HCT116 (cell line): Measurements from ENCODE around the gene PAX5. TPM values are rescaled to one million over a fixed set of nuclear protein-coding genes. Genes with fewer than 3 reads are reported as not detected.

ENCODE experiments used
- ATAC-seq: fragments of 200-7000 bp; cut with Tn5 transposase; 2 replicates; pipeline ENCODE4 v1.9.1; 2020; ENCODE audit warnings: mild to moderate bottlenecking, moderate library complexity
- BruUV-seq: library from RNA; stranded (reverse); fragments of 400-500 nt; replicated peaks from 2 replicates; lab custom pipeline; 2021; lab: Mats Ljungman, UMichigan
- CTCF ChIA-PET: fragments of 300-600 bp; sonication (Branson Sonifier 250); formaldehyde crosslinking; loops from one replicate; lab custom pipeline; 2021; ENCODE audit warnings: antibody characterized with exemption; lab: Charles Lee
- POLR2A ChIA-PET: fragments of 300-600, 350-600 bp; sonication (Branson Sonifier 250); formaldehyde crosslinking; loops from one replicate; lab custom pipeline; 2021; ENCODE audit warnings: antibody characterized with exemption; lab: Charles Lee
- RAD21 ChIA-PET, 2 experiments: fragments of 300-600 bp; sonication (Branson Sonifier 250); formaldehyde crosslinking; loops; one replicate each; lab custom pipeline; 2023; ENCODE audit warnings: low total read pairs in 2 of 2; ENCODE audit not compliant: uncharacterized antibody in 2 of 2, unreplicated experiment in 2 of 2, low non-redundant PET in 1 of 2; lab: Charles Lee
- DNase-seq: peaks from one replicate; pipeline ENCODE4 v3.0.0-alpha.2; 2010; ENCODE audit warnings: low read depth, low spot score
- H2AFZ ChIP-seq: fragments of 200-600 bp; shearing (Covaris generic), sonication (generic); 2 replicates; pipeline ENCODE4 v1.6.1; 2017; ENCODE audit warnings: low read depth, mixed run types, mixed read lengths, antibody characterized with exemption, low read length; ENCODE audit not compliant: poor library complexity, severe bottlenecking
- H3K27ac ChIP-seq: 2 replicates; pipeline ENCODE4 v1.5.1; 2012; ENCODE audit warnings: low read depth, low read length
- H3K27me3 ChIP-seq: fragments of 200-600 bp; sonication (generic); 2 replicates; pipeline ENCODE4 v1.6.1; 2016; ENCODE audit warnings: mixed run types, low read length, mixed read lengths; ENCODE audit not compliant: insufficient read depth
- H3K36me3 ChIP-seq, 2 experiments: fragments of 200-500 bp in 1 of 2; fragments of 200-600 bp in 1 of 2; sonication (Bioruptor generic) in 1 of 2; sonication (generic) in 1 of 2; 2 replicates each; pipeline versions ENCODE4 v1.5.1 to v1.6.1; 2014 to 2016; ENCODE audit warnings: low read length in 2 of 2, inconsistent platforms in 1 of 2, mixed read lengths in 1 of 2, mixed run types in 1 of 2; ENCODE audit not compliant: insufficient read depth in 2 of 2, control insufficient read depth in 1 of 2
- H3K4me1 ChIP-seq, 2 experiments: fragments of 200-600 bp in 1 of 2; sonication (generic) in 1 of 2; 2 replicates each; pipeline versions ENCODE4 v1.5.1 to v1.6.1; 2012 to 2017; ENCODE audit warnings: low read length in 2 of 2, inconsistent platforms in 1 of 2, mild to moderate bottlenecking in 1 of 2, mixed read lengths in 1 of 2, mixed run types in 1 of 2, moderate library complexity in 1 of 2; ENCODE audit not compliant: insufficient read depth in 2 of 2, control insufficient read depth in 1 of 2
- H3K4me2 ChIP-seq: fragments of 200-600 bp; sonication (generic); 2 replicates; pipeline ENCODE4 v1.6.1; 2017; ENCODE audit warnings: mixed run types, low read length, mixed read lengths
- H3K4me3 ChIP-seq, 2 experiments: fragments of 200-600 bp in 1 of 2; sonication (generic) in 1 of 2; replicated peaks in 1 of 2; 2 replicates each; pipeline ENCODE4 v1.5.1; 2011 to 2016; ENCODE audit warnings: low read length in 2 of 2, control low read depth in 1 of 2, low read depth in 1 of 2, mild to moderate bottlenecking in 1 of 2, mixed read lengths in 1 of 2, mixed run types in 1 of 2
- H3K79me2 ChIP-seq: fragments of 200-600 bp; sonication (generic); 2 replicates; pipeline ENCODE4 v1.6.1; 2017; ENCODE audit warnings: mild to moderate bottlenecking, mixed run types, low read length, moderate library complexity, mixed read lengths; ENCODE audit not compliant: insufficient read depth
- H3K9ac ChIP-seq: fragments of 200-600 bp; sonication (generic); 2 replicates; pipeline ENCODE4 v1.6.1; 2016; ENCODE audit warnings: low read length, mixed read lengths
- H3K9me2 ChIP-seq: fragments of 200-600 bp; sonication (generic), shearing (Covaris generic); 2 replicates; pipeline ENCODE4 v1.6.1; 2017; ENCODE audit warnings: mixed run types, mild to moderate bottlenecking, moderate library complexity; ENCODE audit not compliant: insufficient read depth
- H3K9me3 ChIP-seq, 2 experiments: fragments of 200-500 bp in 1 of 2; fragments of 200-600 bp in 1 of 2; sonication (Bioruptor generic) in 1 of 2; sonication (generic) in 1 of 2; 2 replicates each; pipeline ENCODE4 v1.6.1; 2014 to 2017; ENCODE audit warnings: low read length in 2 of 2, mixed read lengths in 2 of 2, inconsistent platforms in 1 of 2, low read depth in 1 of 2, mild to moderate bottlenecking in 1 of 2, mixed run types in 1 of 2, moderate library complexity in 1 of 2; ENCODE audit not compliant: control insufficient read depth in 1 of 2, insufficient read depth in 1 of 2
- H4K20me1 ChIP-seq: fragments of 200-600 bp; sonication (generic), shearing (Covaris generic); 2 replicates; pipeline ENCODE4 v1.6.1; 2017; ENCODE audit warnings: mixed run types, mild to moderate bottlenecking, moderate library complexity; ENCODE audit not compliant: insufficient read depth
- CBX3 ChIP-seq: IDR thresholded peaks from 2 replicates; pipeline ENCODE4 v1.6.1; 2012; ENCODE audit warnings: low read depth
- CEBPB ChIP-seq: IDR thresholded peaks from 2 replicates; pipeline ENCODE4 v1.6.1; 2012; ENCODE audit warnings: low read depth
- EGR1 ChIP-seq: IDR thresholded peaks from 2 replicates; pipeline ENCODE4 v1.6.1; 2012; ENCODE audit warnings: low read depth
- ELF1 ChIP-seq: IDR thresholded peaks from 2 replicates; pipeline ENCODE4 v1.6.1; 2012; ENCODE audit warnings: low read depth, borderline replicate concordance
- EZH2 ChIP-seq: fragments of 200-600 bp; sonication (generic); IDR thresholded peaks from 2 replicates; pipeline ENCODE4 v1.6.1; 2017; ENCODE audit warnings: antibody characterized with exemption, mixed run types
- EZH2phosphoT487 ChIP-seq: fragments of 200-600 bp; IDR thresholded peaks from 2 replicates; pipeline ENCODE4 v1.6.1; 2018; ENCODE audit warnings: antibody characterized with exemption, borderline replicate concordance
- FOSL1 ChIP-seq: IDR thresholded peaks from 2 replicates; pipeline ENCODE4 v1.6.1; 2012; ENCODE audit warnings: low read depth
- JUND ChIP-seq: IDR thresholded peaks from 2 replicates; pipeline ENCODE4 v1.6.1; 2012
- POLR2A ChIP-seq: IDR thresholded peaks from 2 replicates; pipeline ENCODE4 v1.7.0; 2011; ENCODE audit warnings: borderline replicate concordance; ENCODE audit not compliant: insufficient read depth, insufficient read length; ENCODE audit errors: extremely low read depth
- TCF7L2 ChIP-seq: IDR thresholded peaks from 2 replicates; pipeline ENCODE4 v1.7.0; 2011; ENCODE audit warnings: borderline replicate concordance, inconsistent platforms; ENCODE audit not compliant: insufficient read depth, insufficient read length; ENCODE audit errors: extremely low read depth
- ZFX ChIP-seq: fragments of 450-650 bp; IDR thresholded peaks from 2 replicates; pipeline ENCODE4 v1.6.1; 2017
- intact Hi-C: fragments of 100-400 bp; cut with micrococcal nuclease; formaldehyde crosslinking; loops from 2 replicates; pipeline ENCODE4 v1.10.0; 2022
- total RNA-seq: library from RNA; stranded (reverse); gene quantifications from one replicate; pipeline ENCODE4 v1.2.1, GENCODE V29; 2021; ENCODE audit not compliant: unreplicated experiment
- TF ChIP-seq, protein P1 (sequence below), 3 experiments: fragments of 200-600 bp in 1 of 3; sonication (generic) in 1 of 3; IDR thresholded peaks in 2 of 3; conservative IDR thresholded peaks in 1 of 3; 2 replicates each; pipeline ENCODE4 v1.5.1; 2012 to 2017; ENCODE audit warnings: low read depth in 2 of 3, low read length in 2 of 3, antibody characterized with exemption in 1 of 3, borderline replicate concordance in 1 of 3, control low read depth in 1 of 3, mild to moderate bottlenecking in 1 of 3, mixed read lengths in 1 of 3, mixed run types in 1 of 3, moderate library complexity in 1 of 3; ENCODE audit not compliant: insufficient read depth in 1 of 3
- TF ChIP-seq, protein P2 (sequence below): IDR thresholded peaks from 2 replicates; pipeline ENCODE4 v1.6.1; 2012
- TF ChIP-seq, protein P3 (sequence below): IDR thresholded peaks from 2 replicates; pipeline ENCODE4 v1.6.1; 2011; ENCODE audit warnings: mild to moderate bottlenecking, low read length, moderate library complexity; ENCODE audit not compliant: insufficient replicate concordance; ENCODE audit errors: extremely low read depth
- TF ChIP-seq, protein P4 (sequence below): IDR thresholded peaks from 2 replicates; pipeline ENCODE4 v1.6.1; 2012

The PAX5 gene
- total RNA-seq, 1 experiment from 2014 or later: 0.17 TPM

DNA sequence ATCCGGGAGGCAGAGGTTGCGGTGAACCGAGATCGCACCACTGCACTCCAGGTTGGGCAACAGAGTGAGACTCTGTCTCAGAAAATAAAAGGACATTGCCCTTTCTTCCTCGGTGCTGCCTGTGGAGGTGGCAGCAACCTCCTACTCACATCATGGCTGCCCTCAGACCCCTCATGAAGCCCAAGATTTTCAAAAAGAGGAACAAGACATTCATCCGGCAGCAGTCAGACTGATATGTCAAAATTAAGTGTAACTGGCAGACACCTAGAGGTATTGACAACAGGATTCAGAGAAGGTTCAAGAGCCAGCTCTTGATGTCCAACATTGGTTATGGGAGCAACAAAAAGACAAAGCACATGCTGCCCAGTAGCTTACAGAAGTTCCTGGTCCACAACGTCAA, 12.6 kb upstream of the PAX5 start:
- Histone ChIP-seq H3K9me3 (no peaks in the 10 kb centered on the region), H3K36me3 (no peaks in the 10 kb centered on the region), H3K9me2 (no peaks in the 10 kb centered on the region), H3K27me3 (peaks cover 78% of the 10 kb centered on the region), H3K79me2 (no peaks in the 10 kb centered on the region), H3K4me2 (no peak overlapping the region), H3K4me1 (no peaks in the 10 kb centered on the region), H3K4me3 (no peak overlapping the region), H3K27ac (no peak overlapping the region), H4K20me1 (no peaks in the 10 kb centered on the region), H2AFZ (no peak overlapping the region), H3K9ac (no peak overlapping the region)
- ATAC-seq: no peak
- ChIA-PET RAD21 (no interaction called here), CTCF (no interaction called here), POLR2A (no interaction called here)
- intact Hi-C loops: no loop called here
- TF ChIP-seq TCF7L2 (no peak), ZFX (no peak), EZH2phosphoT487 (no peak), ELF1 (no peak), CBX3 (no peak), FOSL1 (no peak)
- TF ChIP-seq, protein P1, sequence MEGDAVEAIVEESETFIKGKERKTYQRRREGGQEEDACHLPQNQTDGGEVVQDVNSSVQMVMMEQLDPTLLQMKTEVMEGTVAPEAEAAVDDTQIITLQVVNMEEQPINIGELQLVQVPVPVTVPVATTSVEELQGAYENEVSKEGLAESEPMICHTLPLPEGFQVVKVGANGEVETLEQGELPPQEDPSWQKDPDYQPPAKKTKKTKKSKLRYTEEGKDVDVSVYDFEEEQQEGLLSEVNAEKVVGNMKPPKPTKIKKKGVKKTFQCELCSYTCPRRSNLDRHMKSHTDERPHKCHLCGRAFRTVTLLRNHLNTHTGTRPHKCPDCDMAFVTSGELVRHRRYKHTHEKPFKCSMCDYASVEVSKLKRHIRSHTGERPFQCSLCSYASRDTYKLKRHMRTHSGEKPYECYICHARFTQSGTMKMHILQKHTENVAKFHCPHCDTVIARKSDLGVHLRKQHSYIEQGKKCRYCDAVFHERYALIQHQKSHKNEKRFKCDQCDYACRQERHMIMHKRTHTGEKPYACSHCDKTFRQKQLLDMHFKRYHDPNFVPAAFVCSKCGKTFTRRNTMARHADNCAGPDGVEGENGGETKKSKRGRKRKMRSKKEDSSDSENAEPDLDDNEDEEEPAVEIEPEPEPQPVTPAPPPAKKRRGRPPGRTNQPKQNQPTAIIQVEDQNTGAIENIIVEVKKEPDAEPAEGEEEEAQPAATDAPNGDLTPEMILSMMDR (IDR thresholded peaks at IDR 0.05 in 2 of 3, conservative IDR thresholded peaks at IDR 0.05 in 1 of 3; ENCODE audit: borderline replicate concordance in 1 of 3, insufficient read depth in 1 of 3, low read depth in 2 of 3, low read length in 2 of 3): no peak
- TF ChIP-seq, protein P2, sequence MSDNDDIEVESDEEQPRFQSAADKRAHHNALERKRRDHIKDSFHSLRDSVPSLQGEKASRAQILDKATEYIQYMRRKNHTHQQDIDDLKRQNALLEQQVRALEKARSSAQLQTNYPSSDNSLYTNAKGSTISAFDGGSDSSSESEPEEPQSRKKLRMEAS: no peak
- DNase-seq: no peak
- no TSS peak for BruUV-seq

DNA sequence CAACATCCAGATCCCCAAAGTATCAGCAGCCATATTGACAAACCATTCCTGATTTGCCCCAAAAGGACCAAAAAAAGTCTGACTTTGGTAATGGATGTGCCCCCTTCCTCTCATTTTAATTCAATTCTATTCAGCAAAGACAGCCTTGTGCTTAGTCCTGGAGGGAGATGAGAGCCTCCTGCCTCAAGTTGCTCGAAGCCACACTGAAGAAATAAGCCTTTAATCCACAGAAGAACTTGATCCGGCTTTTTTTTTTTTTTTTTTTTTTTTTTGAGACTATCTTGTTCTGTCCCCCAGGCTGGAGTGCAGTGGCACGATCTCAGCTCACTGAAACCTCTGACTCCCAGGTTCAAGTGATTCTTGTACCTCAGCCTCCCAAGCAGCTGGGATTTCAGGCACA, 8.4 kb upstream of the PAX5 start:
- H3K4me2 ChIP-seq: no peak overlapping the region
- no peaks in the 10 kb centered on the region for H3K9me2 ChIP-seq
- H4K20me1 ChIP-seq: no peaks in the 10 kb centered on the region
- ChIA-PET CTCF (interaction anchor here (0.6 kb wide), 1 partner anchor 167 kb away, joined by 3 read pairs; no protein-coding TSS in a partner anchor), POLR2A (no interaction called here), RAD21 (no interaction called here)
- H3K9me3 ChIP-seq: no peaks in the 10 kb centered on the region
- H3K79me2 ChIP-seq: no peaks in the 10 kb centered on the region
- H3K27ac ChIP-seq: no peak overlapping the region
- no peak overlapping the region for H3K4me3 ChIP-seq
- ATAC-seq (no peak), DNase-seq (no peak)
- no peaks in the 10 kb centered on the region for H3K36me3 ChIP-seq
- H2AFZ ChIP-seq: no peak overlapping the region
- no peaks in the 10 kb centered on the region for H3K4me1 ChIP-seq
- H3K27me3 ChIP-seq: peaks cover 69% of the 10 kb centered on the region
- H3K9ac ChIP-seq: no peak overlapping the region
- BruUV-seq: no TSS peak
- intact Hi-C loops: no loop called here
- TF ChIP-seq EGR1: no peak
- no peak for TF ChIP-seq CEBPB
- no peak for TF ChIP-seq POLR2A
- TF ChIP-seq JUND: no peak
- TF ChIP-seq, protein P1 (IDR thresholded peaks at IDR 0.05 in 2 of 3, conservative IDR thresholded peaks at IDR 0.05 in 1 of 3; ENCODE audit: borderline replicate concordance in 1 of 3, insufficient read depth in 1 of 3, low read depth in 2 of 3, low read length in 2 of 3): no peak
- TF ChIP-seq FOSL1: no peak
- TF ChIP-seq, protein P3, sequence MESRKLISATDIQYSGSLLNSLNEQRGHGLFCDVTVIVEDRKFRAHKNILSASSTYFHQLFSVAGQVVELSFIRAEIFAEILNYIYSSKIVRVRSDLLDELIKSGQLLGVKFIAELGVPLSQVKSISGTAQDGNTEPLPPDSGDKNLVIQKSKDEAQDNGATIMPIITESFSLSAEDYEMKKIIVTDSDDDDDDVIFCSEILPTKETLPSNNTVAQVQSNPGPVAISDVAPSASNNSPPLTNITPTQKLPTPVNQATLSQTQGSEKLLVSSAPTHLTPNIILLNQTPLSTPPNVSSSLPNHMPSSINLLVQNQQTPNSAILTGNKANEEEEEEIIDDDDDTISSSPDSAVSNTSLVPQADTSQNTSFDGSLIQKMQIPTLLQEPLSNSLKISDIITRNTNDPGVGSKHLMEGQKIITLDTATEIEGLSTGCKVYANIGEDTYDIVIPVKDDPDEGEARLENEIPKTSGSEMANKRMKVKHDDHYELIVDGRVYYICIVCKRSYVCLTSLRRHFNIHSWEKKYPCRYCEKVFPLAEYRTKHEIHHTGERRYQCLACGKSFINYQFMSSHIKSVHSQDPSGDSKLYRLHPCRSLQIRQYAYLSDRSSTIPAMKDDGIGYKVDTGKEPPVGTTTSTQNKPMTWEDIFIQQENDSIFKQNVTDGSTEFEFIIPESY: no peak
- TF ChIP-seq EZH2: no peak
- TF ChIP-seq, protein P4, sequence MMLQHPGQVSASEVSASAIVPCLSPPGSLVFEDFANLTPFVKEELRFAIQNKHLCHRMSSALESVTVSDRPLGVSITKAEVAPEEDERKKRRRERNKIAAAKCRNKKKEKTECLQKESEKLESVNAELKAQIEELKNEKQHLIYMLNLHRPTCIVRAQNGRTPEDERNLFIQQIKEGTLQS: no peak
- no peak for TF ChIP-seq ELF1
